A549 (cell line): ENCODE measurements around the gene PEPD.

Experiments used
- CBX2 ChIP-seq: fragments of 200-600 bp; sonication (generic); IDR thresholded peaks from 2 replicates; pipeline ENCODE4 v1.6.1; 2016; ENCODE audit warnings: low read depth, mild to moderate bottlenecking, borderline replicate concordance
- CHD4 ChIP-seq: fragments of 200-600 bp; sonication (generic); IDR thresholded peaks from 2 replicates; pipeline ENCODE4 v1.6.1; 2016; ENCODE audit warnings: antibody characterized with exemption, mild to moderate bottlenecking, borderline replicate concordance
- EP300 ChIP-seq, 2 experiments: fragments of >200 bp; sonication (Bioruptor Twin); formaldehyde crosslinking; IDR thresholded peaks; 2 replicates in 1 of 2; 3 replicates in 1 of 2; pipeline ENCODE4 v1.6.1; 2016 to 2017
- MYC ChIP-seq: IDR thresholded peaks from 2 replicates; pipeline ENCODE4 v1.6.1; 2012; ENCODE audit warnings: mild to moderate bottlenecking, inconsistent platforms, low read length, improper control_type of control experiment, borderline replicate concordance
- POLR2A ChIP-seq: IDR thresholded peaks from 2 replicates; pipeline ENCODE4 v1.6.1; 2012; ENCODE audit warnings: mild to moderate bottlenecking, low read length
- POLR2AphosphoS2 ChIP-seq: conservative IDR thresholded peaks from 2 replicates; pipeline ENCODE4 v1.6.1; 2012; ENCODE audit warnings: low read length, improper control_type of control experiment, inconsistent platforms
- REST ChIP-seq: fragments of 200-600 bp; sonication (generic); IDR thresholded peaks from 2 replicates; pipeline ENCODE4 v1.6.1; 2016; ENCODE audit warnings: antibody characterized with exemption, mild to moderate bottlenecking, moderate library complexity
- SMC3 ChIP-seq: fragments of >200 bp; sonication (Bioruptor Twin); formaldehyde crosslinking; IDR thresholded peaks from 3 replicates; pipeline ENCODE4 v1.6.1; 2018; ENCODE audit warnings: inconsistent platforms
- TFCP2L1 ChIP-seq: fragments of 250-450 bp; sonication (Bioruptor Pico); IDR thresholded peaks from 2 replicates; pipeline ENCODE4 v1.5.0; 2021; ENCODE audit warnings: mild to moderate bottlenecking
- TF ChIP-seq, protein P1 (sequence below): fragments of >200 bp; sonication (Bioruptor Twin); formaldehyde crosslinking; IDR thresholded peaks from 3 replicates; pipeline ENCODE4 v1.5.1; 2016
- TF ChIP-seq, protein P2 (sequence below): IDR thresholded peaks from 2 replicates; pipeline ENCODE4 v1.6.1; 2012
- TF ChIP-seq, protein P3 (sequence below): fragments of 250-450 bp; sonication (Bioruptor Pico); IDR thresholded peaks from 2 replicates; pipeline ENCODE4 v1.5.0; 2020; ENCODE audit warnings: low read depth, mild to moderate bottlenecking, moderate library complexity

DNA sequence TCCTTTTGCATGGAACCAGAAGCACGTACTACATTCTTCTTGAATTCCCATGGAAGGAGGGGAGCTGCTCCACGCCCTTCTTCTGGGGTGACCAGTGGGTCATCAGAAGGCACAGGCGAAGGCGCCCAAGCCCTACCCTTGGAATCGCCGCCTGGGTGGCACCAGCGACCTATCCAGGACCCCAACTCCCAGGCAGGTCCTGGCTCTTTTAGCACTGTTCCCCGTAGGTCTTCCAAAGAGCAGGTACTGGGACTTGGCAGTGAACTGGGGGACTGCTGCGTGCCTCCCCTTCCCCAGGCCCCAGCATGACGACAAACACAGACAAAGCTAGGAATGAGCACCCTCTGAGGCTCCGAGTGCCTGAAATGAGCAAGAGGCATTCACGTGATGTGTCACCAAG is 103.1 kb downstream of the PEPD start:
- TF ChIP-seq POLR2A (no peak), REST (no peak), CBX2 (no peak), EP300 (IDR thresholded peaks at IDR 0.05) (no peak), POLR2AphosphoS2 (no peak), MYC (no peak), SMC3 (no peak), CHD4 (no peak), TFCP2L1 (CRISPR knock-in tag) (no peak)
- TF ChIP-seq, protein P1, sequence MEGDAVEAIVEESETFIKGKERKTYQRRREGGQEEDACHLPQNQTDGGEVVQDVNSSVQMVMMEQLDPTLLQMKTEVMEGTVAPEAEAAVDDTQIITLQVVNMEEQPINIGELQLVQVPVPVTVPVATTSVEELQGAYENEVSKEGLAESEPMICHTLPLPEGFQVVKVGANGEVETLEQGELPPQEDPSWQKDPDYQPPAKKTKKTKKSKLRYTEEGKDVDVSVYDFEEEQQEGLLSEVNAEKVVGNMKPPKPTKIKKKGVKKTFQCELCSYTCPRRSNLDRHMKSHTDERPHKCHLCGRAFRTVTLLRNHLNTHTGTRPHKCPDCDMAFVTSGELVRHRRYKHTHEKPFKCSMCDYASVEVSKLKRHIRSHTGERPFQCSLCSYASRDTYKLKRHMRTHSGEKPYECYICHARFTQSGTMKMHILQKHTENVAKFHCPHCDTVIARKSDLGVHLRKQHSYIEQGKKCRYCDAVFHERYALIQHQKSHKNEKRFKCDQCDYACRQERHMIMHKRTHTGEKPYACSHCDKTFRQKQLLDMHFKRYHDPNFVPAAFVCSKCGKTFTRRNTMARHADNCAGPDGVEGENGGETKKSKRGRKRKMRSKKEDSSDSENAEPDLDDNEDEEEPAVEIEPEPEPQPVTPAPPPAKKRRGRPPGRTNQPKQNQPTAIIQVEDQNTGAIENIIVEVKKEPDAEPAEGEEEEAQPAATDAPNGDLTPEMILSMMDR = no peak
- TF ChIP-seq, protein P2, sequence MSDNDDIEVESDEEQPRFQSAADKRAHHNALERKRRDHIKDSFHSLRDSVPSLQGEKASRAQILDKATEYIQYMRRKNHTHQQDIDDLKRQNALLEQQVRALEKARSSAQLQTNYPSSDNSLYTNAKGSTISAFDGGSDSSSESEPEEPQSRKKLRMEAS = no peak
- TF ChIP-seq, protein P3, sequence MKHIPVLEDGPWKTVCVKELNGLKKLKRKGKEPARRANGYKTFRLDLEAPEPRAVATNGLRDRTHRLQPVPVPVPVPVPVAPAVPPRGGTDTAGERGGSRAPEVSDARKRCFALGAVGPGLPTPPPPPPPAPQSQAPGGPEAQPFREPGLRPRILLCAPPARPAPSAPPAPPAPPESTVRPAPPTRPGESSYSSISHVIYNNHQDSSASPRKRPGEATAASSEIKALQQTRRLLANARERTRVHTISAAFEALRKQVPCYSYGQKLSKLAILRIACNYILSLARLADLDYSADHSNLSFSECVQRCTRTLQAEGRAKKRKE = no peak
